Nephron progenitor cell (in vitro differentiated cells): ENCODE data around the gene ADCY10.

Source experiments
- DNase-seq: peaks from one replicate; pipeline ENCODE4 v3.0.0; 2021
- H3K27ac Mint-ChIP-seq: 2 replicates; pipeline ENCODE4 v1.8.0; 2021; ENCODE audit warnings: mild to moderate bottlenecking, moderate library complexity, mixed read lengths
- H3K27me3 Mint-ChIP-seq: 2 replicates; pipeline ENCODE4 v1.8.0; 2021; ENCODE audit warnings: mild to moderate bottlenecking, low read depth, mixed read lengths; ENCODE audit not compliant: poor library complexity
- H3K36me3 Mint-ChIP-seq: 2 replicates; pipeline ENCODE4 v1.8.0; 2021; ENCODE audit warnings: low read depth, mixed read lengths
- H3K4me1 Mint-ChIP-seq: 2 replicates; pipeline ENCODE4 v1.8.0; 2021; ENCODE audit warnings: mixed read lengths
- H3K4me3 Mint-ChIP-seq: 2 replicates; pipeline ENCODE4 v1.8.0; 2021; ENCODE audit warnings: mild to moderate bottlenecking, moderate library complexity, mixed read lengths
- H3K9me3 Mint-ChIP-seq: 2 replicates; pipeline ENCODE4 v1.8.0; 2021; ENCODE audit warnings: mild to moderate bottlenecking, moderate library complexity, mixed read lengths
- TF ChIP-seq, protein P1 (sequence below): fragments of 200-600 bp; sonication (generic); IDR thresholded peaks from 2 replicates; pipeline ENCODE4 v1.5.0; 2021; ENCODE audit warnings: antibody characterized with exemption

ADCY10 gene

DNA sequence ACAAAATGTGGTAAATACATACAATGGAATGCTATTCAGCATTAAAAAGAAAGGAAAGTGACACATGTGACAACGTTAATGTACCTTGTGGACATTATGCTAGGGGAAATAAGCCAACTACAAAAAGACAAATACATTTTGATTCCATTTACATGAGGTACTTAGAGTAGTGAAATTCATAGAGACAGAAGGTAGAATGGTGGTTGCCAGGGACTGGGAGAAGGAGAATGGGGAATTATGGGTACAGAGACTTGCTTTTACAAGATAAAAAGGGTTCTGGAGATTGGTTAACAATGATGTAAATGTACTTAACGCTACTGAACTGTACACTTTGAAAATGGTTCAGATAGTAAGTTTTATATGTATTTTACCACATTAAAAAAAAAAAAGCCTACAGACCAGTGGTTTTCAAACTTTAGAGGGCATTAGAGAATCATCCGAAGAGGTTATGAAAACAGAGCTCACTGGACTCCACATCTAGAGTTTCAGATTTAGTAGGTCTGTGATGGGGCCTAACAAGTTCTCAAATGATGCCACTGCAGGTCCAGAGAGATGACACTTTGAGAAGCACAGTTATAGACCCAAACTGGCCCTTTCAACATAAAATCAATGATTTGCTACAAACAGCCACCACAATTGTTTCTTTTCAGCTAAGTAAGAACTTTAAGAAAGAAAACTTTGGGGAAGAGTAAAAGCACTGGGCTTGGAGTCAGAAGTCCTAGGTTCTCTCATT lies 9.6 kb upstream of the ADCY10 start:
- TF ChIP-seq, protein P1, sequence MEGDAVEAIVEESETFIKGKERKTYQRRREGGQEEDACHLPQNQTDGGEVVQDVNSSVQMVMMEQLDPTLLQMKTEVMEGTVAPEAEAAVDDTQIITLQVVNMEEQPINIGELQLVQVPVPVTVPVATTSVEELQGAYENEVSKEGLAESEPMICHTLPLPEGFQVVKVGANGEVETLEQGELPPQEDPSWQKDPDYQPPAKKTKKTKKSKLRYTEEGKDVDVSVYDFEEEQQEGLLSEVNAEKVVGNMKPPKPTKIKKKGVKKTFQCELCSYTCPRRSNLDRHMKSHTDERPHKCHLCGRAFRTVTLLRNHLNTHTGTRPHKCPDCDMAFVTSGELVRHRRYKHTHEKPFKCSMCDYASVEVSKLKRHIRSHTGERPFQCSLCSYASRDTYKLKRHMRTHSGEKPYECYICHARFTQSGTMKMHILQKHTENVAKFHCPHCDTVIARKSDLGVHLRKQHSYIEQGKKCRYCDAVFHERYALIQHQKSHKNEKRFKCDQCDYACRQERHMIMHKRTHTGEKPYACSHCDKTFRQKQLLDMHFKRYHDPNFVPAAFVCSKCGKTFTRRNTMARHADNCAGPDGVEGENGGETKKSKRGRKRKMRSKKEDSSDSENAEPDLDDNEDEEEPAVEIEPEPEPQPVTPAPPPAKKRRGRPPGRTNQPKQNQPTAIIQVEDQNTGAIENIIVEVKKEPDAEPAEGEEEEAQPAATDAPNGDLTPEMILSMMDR: no peak
- Mint-ChIP-seq H3K9me3 (no peaks in the 10 kb centered on the region), H3K36me3 (no peaks in the 10 kb centered on the region), H3K4me3 (no peak overlapping the region), H3K4me1 (peaks cover 39% of the 10 kb centered on the region), H3K27ac (peak overlapping the region; percentile 34), H3K27me3 (no peaks in the 10 kb centered on the region)
- DNase-seq: no peak

DNA sequence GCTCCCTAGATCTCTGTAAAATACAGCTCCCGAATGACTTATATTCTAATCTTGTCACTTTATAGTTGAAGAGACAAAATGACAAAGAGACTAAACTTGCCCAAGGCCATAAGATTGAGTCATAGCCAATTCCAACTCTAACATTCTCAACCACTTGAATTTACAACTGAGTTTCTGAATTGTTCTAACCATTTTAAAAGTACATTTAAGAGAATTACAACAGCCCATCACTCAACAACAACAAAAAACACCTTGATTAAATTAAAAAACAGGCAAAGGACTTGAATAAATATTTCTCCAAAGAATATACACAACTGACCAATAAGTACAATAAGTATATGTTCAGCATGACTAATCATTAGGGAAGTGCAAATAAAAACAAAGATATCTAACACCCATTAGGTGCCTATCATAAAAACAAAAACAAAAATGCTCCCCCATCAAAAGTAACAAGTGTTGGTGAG lies 8.7 kb upstream of the ADCY10 start:
- H3K9me3 Mint-ChIP-seq: no peaks in the 10 kb centered on the region
- no peak overlapping the region for H3K4me3 Mint-ChIP-seq
- no peak for DNase-seq
- peaks cover 36% of the 10 kb centered on the region for H3K4me1 Mint-ChIP-seq
- H3K36me3 Mint-ChIP-seq: peaks cover 8% of the 10 kb centered on the region
- no peak overlapping the region for H3K27ac Mint-ChIP-seq
- H3K27me3 Mint-ChIP-seq: no peaks in the 10 kb centered on the region
- TF ChIP-seq, protein P1: no peak

DNA sequence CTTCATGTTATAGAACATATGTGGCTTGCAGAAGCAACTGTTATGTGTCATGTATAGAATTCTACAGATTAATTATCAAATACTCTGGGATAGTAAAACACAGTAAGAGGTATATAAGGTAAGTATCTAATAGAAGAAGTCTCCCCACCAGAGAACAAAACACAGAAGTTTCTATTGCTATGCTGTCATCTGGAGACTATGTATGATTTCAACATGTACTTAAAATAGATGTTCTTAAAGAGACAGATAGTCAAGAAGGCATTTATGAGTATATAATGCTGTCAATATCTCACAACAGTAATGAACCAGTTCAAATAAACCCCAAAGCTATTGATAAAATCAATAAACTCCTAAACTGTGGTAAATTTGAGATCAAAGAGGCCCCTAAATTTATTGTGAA lies 8.1 kb upstream of the ADCY10 start:
- no peaks in the 10 kb centered on the region for H3K27me3 Mint-ChIP-seq
- no peaks in the 10 kb centered on the region for H3K9me3 Mint-ChIP-seq
- H3K4me1 Mint-ChIP-seq: peaks cover 30% of the 10 kb centered on the region
- H3K36me3 Mint-ChIP-seq: peaks cover 9% of the 10 kb centered on the region
- H3K27ac Mint-ChIP-seq: no peak overlapping the region
- no peak overlapping the region for H3K4me3 Mint-ChIP-seq
- TF ChIP-seq, protein P1: no peak
- no peak for DNase-seq

DNA sequence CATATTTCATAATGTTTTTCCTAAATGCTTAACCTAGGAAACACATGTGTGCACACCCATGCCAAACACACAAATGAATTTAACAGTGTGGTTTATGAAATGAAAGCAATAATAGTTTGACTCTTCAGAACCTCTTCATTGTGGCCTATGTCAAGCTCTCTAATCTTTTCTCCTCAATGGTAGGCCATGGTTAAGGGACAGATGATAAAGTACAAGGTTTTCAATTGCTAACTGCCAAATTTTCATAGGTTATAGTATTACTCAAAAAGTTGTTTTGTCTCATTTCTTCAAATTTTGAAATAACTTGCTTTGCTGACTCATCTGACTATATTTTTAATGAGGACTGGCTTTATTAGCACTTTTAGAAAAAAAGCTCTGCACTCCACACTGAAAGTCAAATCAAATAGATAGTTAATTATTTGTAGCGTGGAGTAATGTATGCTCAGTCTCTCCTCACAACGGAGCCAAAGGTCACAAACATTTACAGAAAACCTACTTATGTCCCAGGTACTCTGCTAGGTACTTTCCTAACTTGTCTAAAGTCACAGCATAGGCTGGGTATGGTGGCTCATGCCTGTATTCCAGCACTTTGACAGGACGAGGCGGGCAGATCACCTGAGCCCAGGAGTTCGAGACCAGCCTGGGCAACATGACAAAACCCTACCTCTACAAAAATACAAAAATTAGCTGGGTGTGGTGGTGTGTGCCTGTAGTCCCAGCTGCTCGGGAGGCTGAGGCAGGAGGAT lies 3.0 kb upstream of the ADCY10 start:
- no peak for DNase-seq
- Mint-ChIP-seq H3K36me3 (peaks cover 37% of the 10 kb centered on the region), H3K9me3 (peaks cover 4% of the 10 kb centered on the region), H3K27me3 (peaks cover 2% of the 10 kb centered on the region), H3K4me3 (no peak overlapping the region), H3K4me1 (peaks cover 6% of the 10 kb centered on the region), H3K27ac (no peak overlapping the region)
- TF ChIP-seq, protein P1: no peak

DNA sequence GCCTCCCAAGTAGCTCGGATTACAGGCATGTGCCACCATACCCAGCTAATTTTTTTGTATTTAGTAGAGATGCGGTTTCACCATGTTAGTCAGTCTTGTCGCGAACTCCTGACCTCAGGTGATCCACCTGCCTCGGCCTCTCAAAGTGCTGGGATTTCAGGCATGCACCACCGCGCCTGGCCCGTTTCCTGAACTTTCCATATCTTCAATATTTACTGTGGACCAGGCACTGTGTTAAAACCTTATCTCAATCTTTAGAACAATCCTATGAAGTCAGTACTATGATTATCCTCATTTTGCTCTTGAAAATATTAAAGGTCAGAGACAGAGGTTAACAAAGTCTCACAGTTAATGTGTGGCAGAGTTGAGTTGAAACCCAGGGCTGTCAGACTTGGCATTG lies 1.6 kb upstream of the ADCY10 start:
- peaks cover 13% of the 10 kb centered on the region for H3K9me3 Mint-ChIP-seq
- H3K4me1 Mint-ChIP-seq: peaks cover 6% of the 10 kb centered on the region
- no peak for DNase-seq
- TF ChIP-seq, protein P1: no peak
- H3K4me3 Mint-ChIP-seq: no peak overlapping the region
- H3K36me3 Mint-ChIP-seq: peaks cover 41% of the 10 kb centered on the region
- no peak overlapping the region for H3K27ac Mint-ChIP-seq
- peaks cover 2% of the 10 kb centered on the region for H3K27me3 Mint-ChIP-seq
